ENCODE results near the gene TBCK. TPM values are rescaled to one million over a fixed set of nuclear protein-coding genes. Genes with fewer than 3 reads are reported as not detected.

TBCK gene
- total RNA-seq, 1 donor from 2014 or later: 25.8 TPM

- Mint-ChIP-seq H3K27me3 (ENCODE audit: low read depth, unreplicated experiment) (peaks cover 9% of the 10 kb centered on the region), H3K27ac (ENCODE audit: unreplicated experiment) (no peak overlapping the region), H3K9me3 (ENCODE audit: unreplicated experiment) (peaks cover 27% of the 10 kb centered on the region), H3K36me3 (ENCODE audit: low read depth, unreplicated experiment) (peaks cover 2% of the 10 kb centered on the region), H3K4me1 (ENCODE audit: low read depth, unreplicated experiment) (no peaks in the 10 kb centered on the region), H3K4me3 (ENCODE audit: unreplicated experiment) (no peak overlapping the region)
- no peak overlapping the region for H3K4me3 ChIP-seq (ENCODE audit: insufficient read depth, low read depth, low read length)
- H3K4me1 ChIP-seq (ENCODE audit: insufficient read depth, low read length): no peaks in the 10 kb centered on the region
- H3K27ac ChIP-seq (ENCODE audit: low read depth, low read length): no peak overlapping the region
- no peak overlapping the region for H3K9ac ChIP-seq (ENCODE audit: low read length)
- DNase-seq (ENCODE audit: low read depth): no peak
- no peak overlapping the region for H3K4me2 ChIP-seq (ENCODE audit: low read length)
- no peak overlapping the region for H2AFZ ChIP-seq (ENCODE audit: low read depth, low read length)
- peaks cover 2% of the 10 kb centered on the region for H3K9me3 ChIP-seq (ENCODE audit: insufficient read depth, low read depth, low read length)
- no peaks in the 10 kb centered on the region for H4K20me1 ChIP-seq (ENCODE audit: insufficient read depth, low read length)
- H3K79me2 ChIP-seq (ENCODE audit: insufficient read depth, low read length): no peaks in the 10 kb centered on the region
- H3K27me3 ChIP-seq (ENCODE audit: insufficient read depth, low read length): no peaks in the 10 kb centered on the region
- no peaks in the 10 kb centered on the region for H3K36me3 ChIP-seq (ENCODE audit: insufficient read depth, low read length)
- FAIRE-seq: no peak
- no peak for TF ChIP-seq CTCF (IDR thresholded peaks at IDR 0.05; ENCODE audit: insufficient read depth, low read depth, low read length)
- no peak for TF ChIP-seq EZH2 (IDR thresholded peaks at IDR 0.05; ENCODE audit: insufficient read depth, low read length)
Observed at GRCh38 chr4:106011387-106011786, 304.6 kb downstream of the TBCK start.

- peaks cover 27% of the 10 kb centered on the region for H3K9me3 Mint-ChIP-seq (ENCODE audit: unreplicated experiment)
Observed at GRCh38 chr4:106010761-106011160, 305.2 kb downstream of the TBCK start.

More at GRCh38 chr4:106010761-106011160, 305.2 kb downstream of the TBCK start:
- H3K79me2 ChIP-seq (ENCODE audit: insufficient read depth, low read length): no peaks in the 10 kb centered on the region
- Mint-ChIP-seq H3K27me3 (ENCODE audit: low read depth, unreplicated experiment) (peaks cover 9% of the 10 kb centered on the region), H3K4me3 (ENCODE audit: unreplicated experiment) (no peak overlapping the region), H3K4me1 (ENCODE audit: low read depth, unreplicated experiment) (no peaks in the 10 kb centered on the region), H3K27ac (ENCODE audit: unreplicated experiment) (no peak overlapping the region), H3K36me3 (ENCODE audit: low read depth, unreplicated experiment) (peaks cover 2% of the 10 kb centered on the region)
- no peak overlapping the region for H3K4me3 ChIP-seq (ENCODE audit: insufficient read depth, low read depth, low read length)
- FAIRE-seq: no peak
- no peak overlapping the region for H3K4me2 ChIP-seq (ENCODE audit: low read length)
- H3K9me3 ChIP-seq (ENCODE audit: insufficient read depth, low read depth, low read length): peaks cover 2% of the 10 kb centered on the region
- no peaks in the 10 kb centered on the region for H3K36me3 ChIP-seq (ENCODE audit: insufficient read depth, low read length)
- no peak overlapping the region for H3K9ac ChIP-seq (ENCODE audit: low read length)
- TF ChIP-seq CTCF (IDR thresholded peaks at IDR 0.05; ENCODE audit: insufficient read depth, low read depth, low read length) (no peak), EZH2 (IDR thresholded peaks at IDR 0.05; ENCODE audit: insufficient read depth, low read length) (no peak)
- H3K27ac ChIP-seq (ENCODE audit: low read depth, low read length): no peak overlapping the region
- no peaks in the 10 kb centered on the region for H3K27me3 ChIP-seq (ENCODE audit: insufficient read depth, low read length)
- no peak for DNase-seq (ENCODE audit: low read depth)
- H2AFZ ChIP-seq (ENCODE audit: low read depth, low read length): no peak overlapping the region
- H3K4me1 ChIP-seq (ENCODE audit: insufficient read depth, low read length): no peaks in the 10 kb centered on the region
- H4K20me1 ChIP-seq (ENCODE audit: insufficient read depth, low read length): no peaks in the 10 kb centered on the region

All from astrocyte (in vitro differentiated cells and primary cell).